Measurements from ENCODE around the gene ERC2. TPM values are rescaled to one million over a fixed set of nuclear protein-coding genes. Genes with fewer than 3 reads are reported as not detected.

ERC2 gene
- total and polyA plus RNA-seq, 2 donors (not counting 3 experiments of a cell fraction or from before 2014, with no cell fraction given), result 5.6 to 15.5 TPM

- H3K9me1 ChIP-seq (replicated peaks; ENCODE audit: control insufficient read depth, extremely low read depth, insufficient read depth, low read length), result no peaks in the 10 kb centered on the region
- H3K4me3 ChIP-seq (replicated peaks in 1 of 3; ENCODE audit: insufficient read depth in 1 of 3, low read depth in 1 of 3, low read length in 3 of 3), result no peak overlapping the region
- FAIRE-seq (no peak), DNase-seq (ENCODE audit: low read depth, low spot score) (no peak)
- no TSS peak for BruUV-seq (replicated peaks)
- POLR2A ChIA-PET, result no interaction called here
- intact Hi-C loops (cut with micrococcal nuclease) (no loop called here), dilution Hi-C loops (cut with MboI; ENCODE audit: extremely low pct_ligation_motif_present, low sequenced_read_pairs) (no loop called here)
- no peak overlapping the region for H3K9ac ChIP-seq (replicated peaks; ENCODE audit: extremely low read depth, insufficient read depth, low read length)
- H3K4me1 ChIP-seq (ENCODE audit: control insufficient read depth, extremely low read depth, insufficient read depth, low read length), result no peaks in the 10 kb centered on the region
- no peaks in the 10 kb centered on the region for H4K20me1 ChIP-seq (replicated peaks; ENCODE audit: control insufficient read depth, extremely low read depth, insufficient read depth, low read length)
- H3K4me2 ChIP-seq (ENCODE audit: insufficient read depth, low read length), result no peak overlapping the region
- no peaks in the 10 kb centered on the region for H3K9me3 ChIP-seq (replicated peaks; ENCODE audit: control insufficient read depth, insufficient read depth, low read length)
- H2AFZ ChIP-seq (ENCODE audit: low read depth, low read length), result no peak overlapping the region
- CTCF ChIA-PET, result interaction anchor here (1.0 to 1.5 kb wide), 2 partner anchors 25 to 500 kb away, joined by 3 to 4 read pairs; no protein-coding TSS in a partner anchor
- no peak for TF ChIP-seq POLR2A (IDR thresholded peaks at IDR 0.05; ENCODE audit: low read depth, low read length)
- TF ChIP-seq GATA2 (IDR thresholded peaks at IDR 0.05; ENCODE audit: insufficient read depth, insufficient read length, low read depth, low read length), result no peak
- TF ChIP-seq JUN (IDR thresholded peaks at IDR 0.05; ENCODE audit: borderline replicate concordance, insufficient read depth, insufficient read length, low read depth), result no peak
- TF ChIP-seq EZH2 (IDR thresholded peaks at IDR 0.05; ENCODE audit: borderline replicate concordance, low read depth, low read length, severe bottlenecking), result no peak
- no peak for TF ChIP-seq CTCF (IDR thresholded peaks at IDR 0.05; ENCODE audit: extremely low read depth in 1 of 2, insufficient read depth in 1 of 2, low read depth in 1 of 2, low read length in 2 of 2)
- TF ChIP-seq POLR2AphosphoS5 (IDR thresholded peaks at IDR 0.05; ENCODE audit: insufficient read depth, low read depth, low read length), result no peak
- TF ChIP-seq, protein P1, sequence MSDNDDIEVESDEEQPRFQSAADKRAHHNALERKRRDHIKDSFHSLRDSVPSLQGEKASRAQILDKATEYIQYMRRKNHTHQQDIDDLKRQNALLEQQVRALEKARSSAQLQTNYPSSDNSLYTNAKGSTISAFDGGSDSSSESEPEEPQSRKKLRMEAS (IDR thresholded peaks at IDR 0.05; ENCODE audit: insufficient read depth, insufficient read length), result no peak
- TF ChIP-seq MYC (IDR thresholded peaks at IDR 0.05; ENCODE audit: low read depth, low read length), result no peak
- no peak for TF ChIP-seq FOS (IDR thresholded peaks at IDR 0.05; ENCODE audit: borderline replicate concordance, insufficient read depth, low read length)
- H3K27ac ChIP-seq (ENCODE audit: insufficient read depth, low read depth, low read length), result no peak overlapping the region
- no peaks in the 10 kb centered on the region for H3K79me2 ChIP-seq (ENCODE audit: control insufficient read depth, insufficient read depth, low read length)
- no peaks in the 10 kb centered on the region for H3K36me3 ChIP-seq (ENCODE audit: control insufficient read depth in 2 of 2, extremely low read depth in 1 of 2, insufficient read depth in 2 of 2, low read length in 2 of 2)
- no peaks in the 10 kb centered on the region for H3K27me3 ChIP-seq (ENCODE audit: control insufficient read depth in 2 of 2, insufficient read depth in 2 of 2, low read length in 2 of 2)
These were observed 716.5 kb downstream of the ERC2 start for GRCh38 chr3:55751730-55752129.
